ENCODE measurements around the gene SLC2A1.

DNA sequence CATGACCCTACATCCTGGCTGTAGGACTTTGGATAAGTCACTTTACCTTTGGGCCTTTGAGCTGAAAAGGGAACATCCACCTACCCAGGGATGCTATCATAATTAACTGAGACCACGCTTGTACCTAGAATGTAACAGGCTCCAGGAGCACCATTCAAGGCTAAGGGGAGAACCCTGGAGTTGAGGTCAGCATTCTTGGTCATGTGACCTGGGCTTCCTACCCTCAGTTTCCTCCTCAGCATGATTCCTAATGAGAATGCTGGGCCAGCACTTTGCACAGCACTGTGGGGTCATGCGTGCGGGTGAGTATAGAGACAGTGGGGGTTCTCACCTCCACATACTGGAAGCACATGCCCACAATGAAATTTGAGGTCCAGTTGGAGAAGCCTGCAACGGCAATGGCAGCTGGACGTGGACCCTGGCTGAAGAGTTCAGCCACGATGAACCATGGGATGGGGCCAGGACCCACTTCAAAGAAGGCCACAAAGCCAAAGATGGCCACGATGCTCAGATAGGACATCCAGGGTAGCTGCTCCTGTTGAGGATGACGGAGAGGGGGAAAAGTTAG is 31.3 kb downstream of the SLC2A1 start:
- TF ChIP-seq POLR2A (IDR thresholded peaks at IDR 0.05; ENCODE audit: low read depth, low read length), result no peak
- TF ChIP-seq POLR2AphosphoS5 (IDR thresholded peaks at IDR 0.05; ENCODE audit: low read depth, low read length), result no peak; the same call in 1 of the 2 replicates
